Measurements from ENCODE around the gene KLHL35. TPM values are rescaled to one million over a fixed set of nuclear protein-coding genes. Genes with fewer than 3 reads are reported as not detected.

Gene KLHL35
- total RNA-seq, 4 donors from 2014 or later, result 2.5 TPM; not detected in 3

- intact Hi-C loops (cut with DNase I; ENCODE audit: low total_unique reads), result no loop called here
- no peak for TF ChIP-seq CTCF (IDR thresholded peaks at IDR 0.05)
- TF ChIP-seq POLR2A (IDR thresholded peaks at IDR 0.05), result no peak
Measured at GRCh38 chr11:75436806-75437205, 3.8 kb upstream of the KLHL35 start.

GRCh38 chr11:75435571-75435925, 2.5 kb upstream of the KLHL35 start:
- Histone ChIP-seq H3K27me3 (no peaks in the 10 kb centered on the region), H3K4me3 (no peak overlapping the region), H3K36me3 (no peaks in the 10 kb centered on the region), H3K9me3 (no peaks in the 10 kb centered on the region), H3K27ac (no peak overlapping the region), H3K4me1 (peaks cover 0 to 1% of the 10 kb centered on the region in 2 donors)
- TF ChIP-seq POLR2A (IDR thresholded peaks at IDR 0.05) (no peak), CTCF (IDR thresholded peaks at IDR 0.05) (no peak)
- DNase-seq, result no peak
- intact Hi-C loops (cut with DNase I; ENCODE audit: low total_unique reads), result no loop called here

More at GRCh38 chr11:75436806-75437205, 3.8 kb upstream of the KLHL35 start:
- Histone ChIP-seq H3K27me3 (no peaks in the 10 kb centered on the region), H3K4me3 (no peak overlapping the region), H3K9me3 (no peaks in the 10 kb centered on the region), H3K36me3 (no peaks in the 10 kb centered on the region), H3K4me1 (no peaks in the 10 kb centered on the region), H3K27ac (no peak overlapping the region)
- no peak for DNase-seq

GRCh38 chr11:75434886-75435570, 2.0 kb upstream of the KLHL35 start:
- TF ChIP-seq CTCF (IDR thresholded peaks at IDR 0.05) (no peak), POLR2A (IDR thresholded peaks at IDR 0.05) (no peak)
- DNase-seq, result no peak
- Histone ChIP-seq H3K27ac (no peak overlapping the region), H3K4me1 (peaks cover 0 to 6% of the 10 kb centered on the region in 2 donors), H3K27me3 (no peaks in the 10 kb centered on the region), H3K9me3 (no peaks in the 10 kb centered on the region), H3K36me3 (no peaks in the 10 kb centered on the region), H3K4me3 (no peak overlapping the region)
- intact Hi-C loops (cut with DNase I; ENCODE audit: low total_unique reads), result no loop called here

GRCh38 chr11:75434051-75434450, 1.0 kb upstream of the KLHL35 start:
- intact Hi-C loops (cut with DNase I; ENCODE audit: low total_unique reads), result no loop called here
- Histone ChIP-seq H3K4me3 (no peak overlapping the region), H3K36me3 (no peaks in the 10 kb centered on the region), H3K9me3 (no peaks in the 10 kb centered on the region), H3K27ac (no peak overlapping the region), H3K27me3 (peaks cover 0 to 8% of the 10 kb centered on the region in 2 donors), H3K4me1 (peaks cover 0 to 12% of the 10 kb centered on the region in 2 donors)
- DNase-seq, result no peak
- TF ChIP-seq POLR2A (IDR thresholded peaks at IDR 0.05) (no peak), CTCF (IDR thresholded peaks at IDR 0.05) (no peak)

- no peaks in the 10 kb centered on the region for H3K9me3 ChIP-seq
- H3K4me3 ChIP-seq, result no peak overlapping the region
- no peaks in the 10 kb centered on the region for H3K36me3 ChIP-seq
- TF ChIP-seq CTCF (IDR thresholded peaks at IDR 0.05) (no peak), POLR2A (IDR thresholded peaks at IDR 0.05) (no peak)
- peaks cover 0 to 11% of the 10 kb centered on the region in 2 donors for H3K27me3 ChIP-seq
- intact Hi-C loops (cut with DNase I; ENCODE audit: low total_unique reads), result no loop called here
- H3K4me1 ChIP-seq, result peaks cover 0 to 12% of the 10 kb centered on the region in 2 donors
- DNase-seq, result no peak
- no peak overlapping the region for H3K27ac ChIP-seq
Measured at GRCh38 chr11:75433443-75433842, 440 bp upstream of the KLHL35 start.

Measured in uterus (tissue), 4 donors.